Hepatic stellate cell (primary cell): ENCODE measurements around the gene KRTAP6-1.

ENCODE experiments used
- DNase-seq: peaks from one replicate; pipeline ENCODE4 v3.0.0; 2011; ENCODE audit warnings: low spot score

The KRTAP6-1 gene

DNA sequence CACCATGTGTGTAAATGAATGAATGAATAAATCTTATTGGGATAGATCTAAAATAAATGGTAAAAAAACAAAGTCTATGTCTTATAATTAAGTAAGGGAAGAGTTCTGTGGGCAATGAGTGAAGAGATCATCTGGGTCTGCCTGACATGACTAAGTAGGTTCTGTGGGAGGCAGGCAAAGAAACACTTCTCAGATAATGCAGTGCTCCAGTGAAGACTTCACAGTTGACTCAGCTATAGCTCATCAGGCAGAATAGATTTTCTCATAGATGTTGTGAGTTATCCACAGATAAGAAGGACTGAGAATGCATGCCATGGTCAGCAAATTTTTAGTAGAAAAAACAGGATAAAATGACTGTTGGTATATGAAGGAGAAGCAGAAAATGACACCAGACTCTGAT lies 36.0 kb downstream of the KRTAP6-1 start:
- DNase-seq, result no peak

DNA sequence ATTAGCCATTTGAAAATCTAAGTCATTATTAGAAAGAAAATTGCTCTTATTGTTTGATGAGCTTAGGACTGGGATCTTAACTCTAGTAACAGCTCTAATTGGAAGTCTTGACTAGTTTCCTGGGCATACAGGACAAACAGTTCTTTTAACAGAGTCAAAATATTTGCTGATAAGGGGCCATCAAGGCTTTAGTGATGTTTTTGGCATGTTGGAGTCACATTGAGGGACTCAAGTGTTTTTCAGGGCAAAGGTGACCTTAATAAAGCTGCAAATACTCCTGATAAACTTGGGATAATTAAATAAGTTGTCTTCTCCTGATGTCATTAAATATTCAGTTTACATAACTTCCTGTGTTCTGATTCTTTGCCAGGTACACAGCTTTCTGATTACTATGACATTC lies 46.1 kb downstream of the KRTAP6-1 start:
- no peak for DNase-seq

DNA sequence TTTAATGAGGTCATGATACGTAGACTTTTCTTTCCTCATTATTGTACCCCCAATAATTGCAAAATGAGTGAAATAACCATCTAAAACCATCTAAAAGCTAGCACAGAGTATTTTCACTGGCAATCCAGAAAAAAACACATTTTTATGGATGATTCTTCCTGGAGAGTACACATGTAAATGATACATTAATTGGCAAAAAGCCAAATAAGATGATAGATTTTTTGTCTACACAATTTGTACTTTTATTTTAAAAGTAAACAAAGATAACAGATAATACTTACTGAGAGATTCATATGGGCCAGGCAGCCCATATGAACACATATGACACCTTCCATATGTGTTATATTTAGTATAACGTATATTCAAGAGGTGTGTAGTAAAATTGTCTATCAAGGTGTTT lies 50.1 kb downstream of the KRTAP6-1 start:
- no peak for DNase-seq
